Spleen (tissue), 11 donors: ENCODE results near the gene AP3B1. TPM values are rescaled to one million over a fixed set of nuclear protein-coding genes. Genes with fewer than 3 reads are reported as not detected.

ENCODE experiments used
- DNase-seq: peaks from one replicate; pipeline ENCODE4 v3.0.0-alpha.2; 2020
- H3K27ac ChIP-seq, 8 donors: fragments of 200-600 bp; sonication (generic) in 7 of 8; 1 replicate in 4 of 8; 2 replicates in 4 of 8; pipeline versions ENCODE4 v1.5.0 to v1.8.0; 2016 to 2021; ENCODE audit warnings: inconsistent platforms in 4 of 8, mild to moderate bottlenecking in 4 of 8, moderate library complexity in 1 of 8
- H3K27me3 ChIP-seq, 7 donors: fragments of 200-600 bp; sonication (generic) in 6 of 7; replicated peaks in 1 of 7; 1 replicate in 4 of 7; 2 replicates in 3 of 7; pipeline versions ENCODE4 v1.5.0 to v1.8.0; 2016 to 2021; ENCODE audit warnings: inconsistent platforms in 3 of 7, mild to moderate bottlenecking in 1 of 7
- H3K36me3 ChIP-seq, 6 donors: fragments of 200-600 bp; sonication (generic) in 5 of 6; 1 replicate in 4 of 6; 2 replicates in 2 of 6; pipeline versions ENCODE4 v1.5.0 to v1.8.0; 2016 to 2021; ENCODE audit warnings: inconsistent platforms in 2 of 6
- H3K4me1 ChIP-seq, 6 donors: fragments of 200-600 bp; sonication (generic) in 5 of 6; 1 replicate in 3 of 6; 2 replicates in 3 of 6; pipeline versions ENCODE4 v1.5.0 to v1.8.0; 2016 to 2021; ENCODE audit warnings: inconsistent platforms in 3 of 6
- H3K4me3 ChIP-seq, 8 donors: fragments of 200-600 bp; sonication (generic) in 7 of 8; 1 replicate in 4 of 8; 2 replicates in 4 of 8; pipeline versions ENCODE4 v1.5.0 to v1.8.0; 2016 to 2021; ENCODE audit warnings: inconsistent platforms in 4 of 8, mild to moderate bottlenecking in 4 of 8, moderate library complexity in 2 of 8
- H3K9me3 ChIP-seq, 8 donors: fragments of 200-600 bp; sonication (generic) in 7 of 8; 1 replicate in 4 of 8; 2 replicates in 4 of 8; pipeline versions ENCODE4 v1.5.0 to v1.8.0; 2016 to 2021; ENCODE audit warnings: inconsistent platforms in 4 of 8
- CTCF ChIP-seq, 11 experiments: fragments of 200-600 bp in 7 of 11; fragments of 450-650 bp in 4 of 11; sonication (generic) in 4 of 11; IDR thresholded peaks in 8 of 11; conservative IDR thresholded peaks in 3 of 11; 1 replicate in 7 of 11; 2 replicates in 4 of 11; pipeline versions ENCODE4 v1.4.0 to v1.8.0; 2016 to 2021; ENCODE audit warnings: antibody characterized with exemption in 11 of 11, inconsistent platforms in 4 of 11, mild to moderate bottlenecking in 1 of 11
- POLR2A ChIP-seq, 3 donors: fragments of 450-650 bp; IDR thresholded peaks; one replicate each; pipeline ENCODE4 v1.5.1; 2017; ENCODE audit warnings: antibody characterized with exemption in 3 of 3, mild to moderate bottlenecking in 1 of 3
- POLR2AphosphoS5 ChIP-seq, 3 donors: sonication (generic); formaldehyde crosslinking; IDR thresholded peaks; one replicate each; pipeline ENCODE4 v1.5.1; 2017; ENCODE audit warnings: antibody characterized with exemption in 3 of 3
- WGBS, 5 donors: extraction: QIAGEN DNeasy Blood & Tissue Kit in 3 of 5; methylation state at CpG; one replicate each; pipeline versions ENCODE4 v1.1.5 to v1.1.7; 2013 to 2018; 5-methylcytosine and 5-hydroxymethylcytosine counted together
- intact Hi-C: fragments of 100-400 bp; cut with DNase I; formaldehyde crosslinking; loops from one replicate; pipeline ENCODE4 v1.15.0; 2023; ENCODE audit warnings: low total_unique reads
- polyA plus RNA-seq, 3 donors: library from polyadenylated mRNA; stranded (reverse); fragments of 200-250 nt; gene quantifications; one replicate each; pipeline ENCODE4 v1.2.1, GENCODE V29; 2013
- total RNA-seq, 7 donors: library from RNA; depleted of rRNA in 3 of 7; stranded (reverse); fragments of >200 nt in 3 of 7; fragmentation: NEBNext Ultra II Directional in 4 of 7; extraction: Animal tissue kit (Norgen Biotek cat#: 25700) in 4 of 7; gene quantifications; one replicate each; pipeline versions ENCODE4 v1.1.0 to v1.2.1, GENCODE V29; 2016 to 2021
- donor health status: healthy with polysubstance abuse.
- donor health status: DM: no; HTN: no; CAD: no; lungs with moderate emphysema.
- donor health status: DM: no; HTN: no; CAD: no.
- donor health status: Bipolar disorder and iron deficiency.
- donor health status: healthy.
- donor health status: DM: no; HTN: no; CAD: no.
- donor health status: DM: yes; HTN: yes; CAD: no.

The AP3B1 gene
- total and polyA plus RNA-seq, 10 donors = 27.9 to 76.2 (median 48.2) TPM

- H3K4me3 ChIP-seq = peak overlapping the region in 6 of 8 donors; percentile 23 to 68 (median 40)
- H3K4me1 ChIP-seq = peaks cover 4 to 23% (median 18%) of the 10 kb centered on the region in 6 donors
- H3K9me3 ChIP-seq = no peaks in the 10 kb centered on the region
- TF ChIP-seq CTCF (IDR thresholded peaks at IDR 0.05 in 8 of 11, conservative IDR thresholded peaks at IDR 0.05 in 3 of 11) (peak in 1 of 11 experiments; percentile 2), POLR2AphosphoS5 (IDR thresholded peaks at IDR 0.05) (peak in 1 of 3 donors; percentile 10), POLR2A (IDR thresholded peaks at IDR 0.05) (no peak)
- intact Hi-C loops = no loop called here
- H3K27me3 ChIP-seq = peaks cover 0 to 86% (median 40%) of the 10 kb centered on the region in 7 donors
- no peaks in the 10 kb centered on the region for H3K36me3 ChIP-seq
- H3K27ac ChIP-seq = no peak overlapping the region
- WGBS, 5 donors = 3 to 23% (median 8%) methylated on average over 19 of the region's 19 CpGs
- no peak for DNase-seq
Measured at GRCh38 chr5:77973253-77973609, 321.3 kb downstream of the AP3B1 start.

GRCh38 chr5:77972469-77973252 lies 321.8 kb downstream of the AP3B1 start:
- Histone ChIP-seq H3K36me3 (no peaks in the 10 kb centered on the region), H3K9me3 (no peaks in the 10 kb centered on the region), H3K4me3 (peak overlapping the region; percentile 22 to 68 (median 36)), H3K27ac (no peak overlapping the region), H3K4me1 (peaks cover 4 to 23% (median 18%) of the 10 kb centered on the region in 6 donors), H3K27me3 (peaks cover 0 to 90% (median 40%) of the 10 kb centered on the region in 7 donors)
- 1 to 5% (median 2%) methylated on average over 21 to 57 of the region's 57 CpGs for WGBS, 5 donors
- DNase-seq = peak; percentile 80
- intact Hi-C loops = no loop called here
- no peak for TF ChIP-seq POLR2AphosphoS5 (IDR thresholded peaks at IDR 0.05)
- TF ChIP-seq POLR2A (IDR thresholded peaks at IDR 0.05) = no peak
- peak in 4 of 11 experiments; percentile 20 to 36 (median 32) for TF ChIP-seq CTCF (IDR thresholded peaks at IDR 0.05 in 8 of 11, conservative IDR thresholded peaks at IDR 0.05 in 3 of 11)

GRCh38 chr5:77971776-77972468 lies 322.6 kb downstream of the AP3B1 start:
- H3K27me3 ChIP-seq = peaks cover 0 to 95% (median 40%) of the 10 kb centered on the region in 7 donors
- intact Hi-C loops = no loop called here
- peak overlapping the region in 6 of 8 donors; percentile 28 to 68 (median 40) for H3K4me3 ChIP-seq

More at GRCh38 chr5:77971776-77972468, 322.6 kb downstream of the AP3B1 start:
- Histone ChIP-seq H3K4me1 (peaks cover 4 to 23% (median 18%) of the 10 kb centered on the region in 6 donors), H3K36me3 (no peaks in the 10 kb centered on the region), H3K27ac (no peak overlapping the region), H3K9me3 (no peaks in the 10 kb centered on the region)
- 19 to 38% (median 24%) methylated on average over 16 of the region's 16 CpGs for WGBS, 5 donors
- TF ChIP-seq POLR2A (IDR thresholded peaks at IDR 0.05) = no peak
- TF ChIP-seq CTCF (IDR thresholded peaks at IDR 0.05 in 8 of 11, conservative IDR thresholded peaks at IDR 0.05 in 3 of 11) = no peak
- no peak for TF ChIP-seq POLR2AphosphoS5 (IDR thresholded peaks at IDR 0.05)
- no peak for DNase-seq
